ENCODE data around the gene USP7. TPM values are rescaled to one million over a fixed set of nuclear protein-coding genes. Genes with fewer than 3 reads are reported as not detected.
A peak's percentile ranks its signal among the peaks of the same experiment; 100 is the strongest.

USP7 gene
- total RNA-seq, 2 experiments from 2014 or later, result 165 to 198 TPM

GRCh38 chr16:8867216-8867931 is 96.3 kb downstream of the USP7 start:
- intact Hi-C loops (cut with DNase I, micrococcal nuclease), result loop anchor here in 1 of 2 experiments (5.0 kb wide), 1 partner anchor 300 kb away; no protein-coding TSS in a partner anchor
- no peak for ATAC-seq
- CTCF ChIA-PET, result interaction anchor here (0.6 to 2.0 kb wide), 3 partner anchors 13 to 204 kb away, joined by 3 to 16 read pairs (median 4); no protein-coding TSS in a partner anchor

GRCh38 chr16:8866884-8867215 is 96.9 kb downstream of the USP7 start:
- no peak for DNase-seq
- H3K4me3 Mint-ChIP-seq, result peak overlapping the region; percentile 87
- CTCF ChIA-PET, result interaction anchor here (0.6 kb wide), 1 partner anchor 203 kb away, joined by 4 read pairs; no protein-coding TSS in a partner anchor
- H3K27me3 Mint-ChIP-seq, result no peaks in the 10 kb centered on the region
- peaks cover 43% of the 10 kb centered on the region for H3K4me1 Mint-ChIP-seq
- ATAC-seq, result no peak
- intact Hi-C loops (cut with DNase I, micrococcal nuclease), result loop anchor here in 1 of 2 experiments (5.0 kb wide), 1 partner anchor 300 kb away; no protein-coding TSS in a partner anchor
- POLR2A ChIA-PET, result interaction anchor here (0.5 kb wide), 1 partner anchor 93 kb away, joined by 8 read pairs; no protein-coding TSS in a partner anchor
- no peaks in the 10 kb centered on the region for H3K9me3 Mint-ChIP-seq (ENCODE audit: low read depth)
- H3K27ac Mint-ChIP-seq, result peak overlapping the region; percentile 92
- H3K36me3 Mint-ChIP-seq (ENCODE audit: low read depth), result peaks cover 16% of the 10 kb centered on the region

More at GRCh38 chr16:8867216-8867931, 96.3 kb downstream of the USP7 start:
- Mint-ChIP-seq H3K36me3 (ENCODE audit: low read depth) (peaks cover 13% of the 10 kb centered on the region), H3K4me1 (peaks cover 43% of the 10 kb centered on the region), H3K4me3 (peak overlapping the region; percentile 87), H3K27ac (peak overlapping the region; percentile 92), H3K9me3 (ENCODE audit: low read depth) (no peaks in the 10 kb centered on the region), H3K27me3 (no peaks in the 10 kb centered on the region)
- peak; percentile 42 for DNase-seq
- POLR2A ChIA-PET, result interaction anchor here (0.5 to 1.1 kb wide), 2 partner anchors 16 to 92 kb away, joined by 8 read pairs; no protein-coding TSS in a partner anchor

GRCh38 chr16:8866118-8866883 is 97.4 kb downstream of the USP7 start:
- Mint-ChIP-seq H3K27ac (no peak overlapping the region), H3K4me3 (peak overlapping the region; percentile 87), H3K27me3 (no peaks in the 10 kb centered on the region), H3K9me3 (ENCODE audit: low read depth) (no peaks in the 10 kb centered on the region), H3K36me3 (ENCODE audit: low read depth) (peaks cover 19% of the 10 kb centered on the region), H3K4me1 (peaks cover 41% of the 10 kb centered on the region)
- DNase-seq (no peak), ATAC-seq (no peak)
- ChIA-PET POLR2A (interaction anchor here (0.5 kb wide), 1 partner anchor 93 kb away, joined by 8 read pairs; no protein-coding TSS in a partner anchor), CTCF (interaction anchor here (2.2 kb wide), 1 partner anchor 14 kb away, joined by 7 read pairs; no protein-coding TSS in a partner anchor)
- intact Hi-C loops (cut with DNase I, micrococcal nuclease), result loop anchor here in 1 of 2 experiments (5.0 kb wide), 1 partner anchor 299 kb away; no protein-coding TSS in a partner anchor

GRCh38 chr16:8865145-8865882 is 98.4 kb downstream of the USP7 start:
- H3K27ac Mint-ChIP-seq, result no peak overlapping the region
- intact Hi-C loops (cut with DNase I, micrococcal nuclease), result loop anchor here in 1 of 2 experiments (5.0 kb wide), 1 partner anchor 298 kb away; no protein-coding TSS in a partner anchor
- H3K4me1 Mint-ChIP-seq, result peaks cover 33% of the 10 kb centered on the region
- H3K9me3 Mint-ChIP-seq (ENCODE audit: low read depth), result no peaks in the 10 kb centered on the region
- CTCF ChIA-PET, result interaction anchor here (1.0 to 2.2 kb wide), 2 partner anchors 15 to 71 kb away, joined by 3 to 7 read pairs; no protein-coding TSS in a partner anchor
- DNase-seq (no peak), ATAC-seq (no peak)
- H3K27me3 Mint-ChIP-seq, result no peaks in the 10 kb centered on the region
- peaks cover 20% of the 10 kb centered on the region for H3K36me3 Mint-ChIP-seq (ENCODE audit: low read depth)
- peak overlapping the region; percentile 15 for H3K4me3 Mint-ChIP-seq
- POLR2A ChIA-PET, result interaction anchor here (1.1 kb wide), 1 partner anchor 23 kb away, joined by 3 read pairs; no protein-coding TSS in a partner anchor

- ATAC-seq, result no peak
- intact Hi-C loops (cut with DNase I, micrococcal nuclease), result loop anchor here in 1 of 2 experiments (5.0 kb wide), 1 partner anchor 297 kb away; no protein-coding TSS in a partner anchor
- DNase-seq, result no peak
- Mint-ChIP-seq H3K4me1 (peaks cover 29% of the 10 kb centered on the region), H3K27ac (no peak overlapping the region), H3K27me3 (no peaks in the 10 kb centered on the region), H3K9me3 (ENCODE audit: low read depth) (no peaks in the 10 kb centered on the region), H3K4me3 (no peak overlapping the region), H3K36me3 (ENCODE audit: low read depth) (peaks cover 20% of the 10 kb centered on the region)
- POLR2A ChIA-PET, result interaction anchor here (1.1 kb wide), 1 partner anchor 24 kb away, joined by 3 read pairs; no protein-coding TSS in a partner anchor
- CTCF ChIA-PET, result interaction anchor here (1.0 to 2.2 kb wide), 3 partner anchors 16 to 72 kb away, joined by 3 to 7 read pairs (median 3); no protein-coding TSS in a partner anchor
These were observed 99.1 kb downstream of the USP7 start for GRCh38 chr16:8864480-8865110.

GRCh38 chr16:8863594-8864424 is 99.9 kb downstream of the USP7 start:
- no peaks in the 10 kb centered on the region for H3K9me3 Mint-ChIP-seq (ENCODE audit: low read depth)
- ATAC-seq (no peak), DNase-seq (no peak)
- no peak overlapping the region for H3K4me3 Mint-ChIP-seq
- peaks cover 25% of the 10 kb centered on the region for H3K4me1 Mint-ChIP-seq
- intact Hi-C loops (cut with DNase I, micrococcal nuclease), result no loop called here
- H3K27ac Mint-ChIP-seq, result no peak overlapping the region
- POLR2A ChIA-PET, result no interaction called here
- H3K27me3 Mint-ChIP-seq, result no peaks in the 10 kb centered on the region
- H3K36me3 Mint-ChIP-seq (ENCODE audit: low read depth), result peaks cover 20% of the 10 kb centered on the region
- CTCF ChIA-PET, result interaction anchor here (0.7 to 2.2 kb wide), 5 partner anchors 16 to 72 kb away, joined by 3 to 7 read pairs (median 3); no protein-coding TSS in a partner anchor

GRCh38 chr16:8862309-8863130 is 101.2 kb downstream of the USP7 start:
- POLR2A ChIA-PET, result no interaction called here
- no peak for DNase-seq

GRCh38 chr16:8861563-8862308 is 102.0 kb downstream of the USP7 start:
- CTCF ChIA-PET, result interaction anchor here (0.6 to 1.6 kb wide), 3 partner anchors 14 to 19 kb away, joined by 3 to 6 read pairs (median 3); no protein-coding TSS in a partner anchor
- POLR2A ChIA-PET, result no interaction called here
- H3K4me3 Mint-ChIP-seq, result no peak overlapping the region
- DNase-seq (no peak), ATAC-seq (no peak)
- intact Hi-C loops (cut with DNase I, micrococcal nuclease), result no loop called here
- H3K27me3 Mint-ChIP-seq, result no peaks in the 10 kb centered on the region
- no peak overlapping the region for H3K27ac Mint-ChIP-seq
- no peaks in the 10 kb centered on the region for H3K9me3 Mint-ChIP-seq (ENCODE audit: low read depth)
- H3K36me3 Mint-ChIP-seq (ENCODE audit: low read depth), result peaks cover 22% of the 10 kb centered on the region
- peaks cover 25% of the 10 kb centered on the region for H3K4me1 Mint-ChIP-seq

More at GRCh38 chr16:8862309-8863130, 101.2 kb downstream of the USP7 start:
- Mint-ChIP-seq H3K4me3 (no peak overlapping the region), H3K9me3 (ENCODE audit: low read depth) (no peaks in the 10 kb centered on the region), H3K36me3 (ENCODE audit: low read depth) (peaks cover 22% of the 10 kb centered on the region), H3K27ac (no peak overlapping the region), H3K4me1 (peaks cover 28% of the 10 kb centered on the region), H3K27me3 (no peaks in the 10 kb centered on the region)
- no peak for ATAC-seq
- intact Hi-C loops (cut with DNase I, micrococcal nuclease), result no loop called here
- CTCF ChIA-PET, result interaction anchor here (0.6 to 1.6 kb wide), 4 partner anchors 13 to 73 kb away, joined by 3 to 6 read pairs (median 4); no protein-coding TSS in a partner anchor

All from activated CD4-positive, alpha-beta T cell treated with anti-CD3 and anti-CD28 coated beads for 36 hours (primary cell).